GM23338 (cell line): Measurements from ENCODE around the gene TLX3. TPM values are rescaled to one million over a fixed set of nuclear protein-coding genes. Genes with fewer than 3 reads are reported as not detected.

Source experiments
- ATAC-seq: fragments of 200-7000 bp; cut with Tn5 transposase; 3 replicates; pipeline ENCODE4 v1.9.1; 2020
- DNase-seq: peaks from one replicate; pipeline ENCODE4 v3.0.0-alpha.2; 2015; ENCODE audit warnings: low spot score
- H2AFZ ChIP-seq: fragments of 200-600 bp; sonication (generic); 2 replicates; pipeline ENCODE4 v1.8.0; 2016; ENCODE audit warnings: antibody characterized with exemption, mild to moderate bottlenecking, moderate library complexity
- H3F3A ChIP-seq: fragments of 200-600 bp; sonication (generic); replicated peaks from 2 replicates; pipeline ENCODE4 v1.8.0; 2017; ENCODE audit warnings: antibody characterized with exemption, mixed run types, low read depth
- H3K27ac ChIP-seq: fragments of 200-600 bp; sonication (generic); 2 replicates; pipeline ENCODE4 v1.6.1; 2016; ENCODE audit warnings: low read depth
- H3K27me3 ChIP-seq: fragments of 200-600 bp; sonication (generic); 2 replicates; pipeline ENCODE4 v1.8.0; 2016; ENCODE audit warnings: mild to moderate bottlenecking, mixed run types, moderate library complexity; ENCODE audit not compliant: insufficient read depth
- H3K36me3 ChIP-seq: fragments of 200-600 bp; sonication (generic); 2 replicates; pipeline ENCODE4 v1.8.0; 2016; ENCODE audit warnings: mild to moderate bottlenecking; ENCODE audit not compliant: insufficient read depth
- H3K4me1 ChIP-seq: fragments of 200-600 bp; sonication (generic); 2 replicates; pipeline ENCODE4 v1.8.0; 2016; ENCODE audit warnings: mild to moderate bottlenecking, moderate library complexity; ENCODE audit not compliant: insufficient read depth
- H3K4me2 ChIP-seq: fragments of 200-600 bp; sonication (generic); 2 replicates; pipeline ENCODE4 v1.7.1; 2017; ENCODE audit warnings: mixed run types
- H3K4me3 ChIP-seq: fragments of 200-600 bp; sonication (generic); 2 replicates; pipeline ENCODE4 v1.6.1; 2016; ENCODE audit warnings: mixed run types
- H3K79me2 ChIP-seq: fragments of 200-600 bp; sonication (generic); replicated peaks from 2 replicates; pipeline ENCODE4 v1.8.0; 2017; ENCODE audit warnings: mild to moderate bottlenecking; ENCODE audit not compliant: insufficient read depth
- H3K9me2 ChIP-seq: fragments of 200-600 bp; sonication (generic); 2 replicates; pipeline ENCODE4 v1.8.0; 2017; ENCODE audit not compliant: insufficient read depth
- H4K20me1 ChIP-seq: fragments of 200-600 bp; sonication (generic); replicated peaks from 2 replicates; pipeline ENCODE4 v1.8.0; 2017; ENCODE audit warnings: mild to moderate bottlenecking; ENCODE audit not compliant: insufficient read depth
- H3K27ac Mint-ChIP-seq: 2 replicates; pipeline ENCODE4 v1.8.0; 2020; ENCODE audit warnings: inconsistent platforms, mild to moderate bottlenecking, moderate library complexity, mixed read lengths
- H3K27me3 Mint-ChIP-seq: 3 replicates; pipeline ENCODE4 v1.8.0; 2022; ENCODE audit warnings: low read depth, mild to moderate bottlenecking, moderate library complexity, mixed read lengths, inconsistent platforms; ENCODE audit not compliant: insufficient read depth, poor library complexity
- H3K36me3 Mint-ChIP-seq: 3 replicates; pipeline ENCODE4 v1.8.0; 2021; ENCODE audit warnings: low read depth, mild to moderate bottlenecking, inconsistent platforms, moderate library complexity, mixed read lengths
- H3K4me1 Mint-ChIP-seq: 3 replicates; pipeline ENCODE4 v1.8.0; 2020; ENCODE audit warnings: mild to moderate bottlenecking, inconsistent platforms, mixed read lengths
- H3K4me3 Mint-ChIP-seq: 3 replicates; pipeline ENCODE4 v1.8.0; 2021; ENCODE audit warnings: moderate library complexity, mild to moderate bottlenecking, inconsistent platforms, mixed read lengths
- H3K9me3 Mint-ChIP-seq: 3 replicates; pipeline ENCODE4 v1.8.0; 2020; ENCODE audit warnings: moderate library complexity, mild to moderate bottlenecking, inconsistent platforms, mixed read lengths
- CREB1 ChIP-seq: fragments of 250-450 bp; sonication (Bioruptor Pico); IDR thresholded peaks from 2 replicates; pipeline ENCODE4 v1.5.0; 2020; ENCODE audit warnings: low read depth, mild to moderate bottlenecking, moderate library complexity
- EZH2 ChIP-seq: fragments of 200-600 bp; sonication (generic); IDR thresholded peaks from one replicate; pipeline ENCODE4 v1.8.0; 2017; ENCODE audit warnings: antibody characterized with exemption, mild to moderate bottlenecking, low read depth; ENCODE audit not compliant: unreplicated experiment
- EZH2phosphoT487 ChIP-seq: fragments of 200-600 bp; sonication (generic); IDR thresholded peaks from one replicate; pipeline ENCODE4 v1.8.1; 2018; ENCODE audit warnings: antibody characterized with exemption; ENCODE audit not compliant: unreplicated experiment
- JUNB ChIP-seq: IDR thresholded peaks from one replicate; pipeline ENCODE4 v1.6.1; 2016; ENCODE audit warnings: antibody characterized with exemption; ENCODE audit not compliant: unreplicated experiment
- STAT1 ChIP-seq: IDR thresholded peaks from one replicate; pipeline ENCODE4 v1.6.1; 2016; ENCODE audit warnings: antibody characterized with exemption; ENCODE audit not compliant: unreplicated experiment
- ZNF114 ChIP-seq: fragments of 250-450 bp; sonication (Bioruptor Pico); IDR thresholded peaks from 2 replicates; pipeline ENCODE4 v1.5.0; 2020; ENCODE audit warnings: mild to moderate bottlenecking, moderate library complexity
- ZNF331 ChIP-seq: fragments of 250-450 bp; sonication (Bioruptor Pico); IDR thresholded peaks from 2 replicates; pipeline ENCODE4 v1.5.0; 2020; ENCODE audit warnings: low read depth, mild to moderate bottlenecking, moderate library complexity
- polyA plus RNA-seq: library from polyadenylated mRNA; unstranded; fragments of >200 nt; fragmentation: Nextera tagmentation; extraction: Ambion mirVana; gene quantifications from 2 replicates; pipeline ENCODE4 v1.2.1, GENCODE V29; 2016
- total RNA-seq: library from RNA; depleted of rRNA; stranded (reverse); fragments of >200 nt; shearing (Covaris generic); gene quantifications from 2 replicates; pipeline ENCODE4 v1.2.3, GENCODE V29; 2014
- TF ChIP-seq, protein P1 (sequence below): IDR thresholded peaks from one replicate; pipeline ENCODE4 v1.6.1; 2018; ENCODE audit warnings: antibody characterized with exemption; ENCODE audit not compliant: unreplicated experiment
- TF ChIP-seq, protein P2 (sequence below): IDR thresholded peaks from 2 replicates; pipeline ENCODE4 v1.6.1; 2016; ENCODE audit warnings: antibody characterized with exemption
- TF ChIP-seq, protein P3 (sequence below), 2 experiments: fragments of 200-600 bp in 1 of 2; sonication (generic) in 1 of 2; conservative IDR thresholded peaks; 2 replicates each; pipeline versions ENCODE4 v1.5.1 to v1.6.1; 2016 to 2017; ENCODE audit warnings: antibody characterized with exemption in 2 of 2, low read depth in 2 of 2, mild to moderate bottlenecking in 2 of 2, moderate library complexity in 1 of 2

Gene TLX3
- total and polyA plus RNA-seq, 2 experiments from 2014 or later: 0.83 TPM; not detected in 1

DNA sequence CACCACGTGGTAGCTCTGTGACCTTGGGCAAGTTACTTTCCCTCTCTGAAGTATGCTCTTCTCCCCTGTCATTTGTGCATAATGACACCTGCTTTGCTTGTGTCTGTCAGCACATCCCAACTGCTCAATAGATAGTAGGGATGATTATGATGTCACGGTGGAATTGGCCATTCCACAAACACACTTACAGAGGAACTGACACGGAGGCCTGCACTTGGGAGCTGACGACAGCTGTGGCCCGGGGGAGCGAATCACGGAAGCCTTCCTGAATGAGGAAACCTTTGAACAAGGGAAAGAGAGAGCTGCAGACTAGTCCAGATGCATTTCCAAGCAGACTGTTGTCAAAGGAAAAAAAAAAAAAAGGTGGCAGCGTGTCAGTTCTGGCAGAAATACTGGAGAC lies 21.0 kb downstream of the TLX3 start (continued):
- TF ChIP-seq EZH2phosphoT487: no peak
- TF ChIP-seq, protein P1, sequence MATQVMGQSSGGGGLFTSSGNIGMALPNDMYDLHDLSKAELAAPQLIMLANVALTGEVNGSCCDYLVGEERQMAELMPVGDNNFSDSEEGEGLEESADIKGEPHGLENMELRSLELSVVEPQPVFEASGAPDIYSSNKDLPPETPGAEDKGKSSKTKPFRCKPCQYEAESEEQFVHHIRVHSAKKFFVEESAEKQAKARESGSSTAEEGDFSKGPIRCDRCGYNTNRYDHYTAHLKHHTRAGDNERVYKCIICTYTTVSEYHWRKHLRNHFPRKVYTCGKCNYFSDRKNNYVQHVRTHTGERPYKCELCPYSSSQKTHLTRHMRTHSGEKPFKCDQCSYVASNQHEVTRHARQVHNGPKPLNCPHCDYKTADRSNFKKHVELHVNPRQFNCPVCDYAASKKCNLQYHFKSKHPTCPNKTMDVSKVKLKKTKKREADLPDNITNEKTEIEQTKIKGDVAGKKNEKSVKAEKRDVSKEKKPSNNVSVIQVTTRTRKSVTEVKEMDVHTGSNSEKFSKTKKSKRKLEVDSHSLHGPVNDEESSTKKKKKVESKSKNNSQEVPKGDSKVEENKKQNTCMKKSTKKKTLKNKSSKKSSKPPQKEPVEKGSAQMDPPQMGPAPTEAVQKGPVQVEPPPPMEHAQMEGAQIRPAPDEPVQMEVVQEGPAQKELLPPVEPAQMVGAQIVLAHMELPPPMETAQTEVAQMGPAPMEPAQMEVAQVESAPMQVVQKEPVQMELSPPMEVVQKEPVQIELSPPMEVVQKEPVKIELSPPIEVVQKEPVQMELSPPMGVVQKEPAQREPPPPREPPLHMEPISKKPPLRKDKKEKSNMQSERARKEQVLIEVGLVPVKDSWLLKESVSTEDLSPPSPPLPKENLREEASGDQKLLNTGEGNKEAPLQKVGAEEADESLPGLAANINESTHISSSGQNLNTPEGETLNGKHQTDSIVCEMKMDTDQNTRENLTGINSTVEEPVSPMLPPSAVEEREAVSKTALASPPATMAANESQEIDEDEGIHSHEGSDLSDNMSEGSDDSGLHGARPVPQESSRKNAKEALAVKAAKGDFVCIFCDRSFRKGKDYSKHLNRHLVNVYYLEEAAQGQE: no peak
- TF ChIP-seq, protein P2, sequence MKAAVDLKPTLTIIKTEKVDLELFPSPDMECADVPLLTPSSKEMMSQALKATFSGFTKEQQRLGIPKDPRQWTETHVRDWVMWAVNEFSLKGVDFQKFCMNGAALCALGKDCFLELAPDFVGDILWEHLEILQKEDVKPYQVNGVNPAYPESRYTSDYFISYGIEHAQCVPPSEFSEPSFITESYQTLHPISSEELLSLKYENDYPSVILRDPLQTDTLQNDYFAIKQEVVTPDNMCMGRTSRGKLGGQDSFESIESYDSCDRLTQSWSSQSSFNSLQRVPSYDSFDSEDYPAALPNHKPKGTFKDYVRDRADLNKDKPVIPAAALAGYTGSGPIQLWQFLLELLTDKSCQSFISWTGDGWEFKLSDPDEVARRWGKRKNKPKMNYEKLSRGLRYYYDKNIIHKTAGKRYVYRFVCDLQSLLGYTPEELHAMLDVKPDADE: no peak

DNA sequence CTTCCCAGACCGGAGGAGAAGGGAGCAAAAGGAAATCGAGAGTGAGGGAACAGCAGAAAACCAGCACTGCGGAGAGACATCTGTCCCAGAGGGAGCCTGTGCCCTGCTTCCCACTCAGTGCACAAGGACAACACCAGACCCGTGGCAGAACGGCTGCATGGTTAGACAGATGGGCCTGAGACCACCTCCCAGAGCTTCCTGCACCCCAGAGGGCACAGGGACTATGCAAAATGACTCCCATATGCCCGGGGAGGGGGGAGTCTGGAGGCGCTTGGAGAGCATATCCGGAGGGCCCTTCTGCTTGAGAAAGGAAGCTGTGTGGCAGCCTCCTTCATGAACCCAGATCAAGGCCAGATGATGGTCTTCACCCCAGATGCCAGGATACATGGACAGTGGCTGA lies 26.6 kb downstream of the TLX3 start:
- Mint-ChIP-seq H3K4me1 (peaks cover 13% of the 10 kb centered on the region), H3K27me3 (peaks cover 26% of the 10 kb centered on the region), H3K36me3 (no peaks in the 10 kb centered on the region), H3K9me3 (no peaks in the 10 kb centered on the region), H3K4me3 (no peak overlapping the region; the same call in 2 of the 3 replicates), H3K27ac (no peak overlapping the region)
- Histone ChIP-seq H3K4me1 (peaks cover 10% of the 10 kb centered on the region), H3K27ac (no peak overlapping the region), H3K4me2 (no peak overlapping the region), H3K9me2 (no peaks in the 10 kb centered on the region), H3K36me3 (no peaks in the 10 kb centered on the region), H3F3A (no peaks in the 10 kb centered on the region), H4K20me1 (no peaks in the 10 kb centered on the region), H3K27me3 (peaks cover 38% of the 10 kb centered on the region), H3K4me3 (no peak overlapping the region), H2AFZ (no peak overlapping the region), H3K79me2 (no peaks in the 10 kb centered on the region)
- ATAC-seq: no peak
- no peak for DNase-seq
- TF ChIP-seq JUNB (no peak), EZH2 (no peak), ZNF114 (CRISPR knock-in tag) (no peak)

DNA sequence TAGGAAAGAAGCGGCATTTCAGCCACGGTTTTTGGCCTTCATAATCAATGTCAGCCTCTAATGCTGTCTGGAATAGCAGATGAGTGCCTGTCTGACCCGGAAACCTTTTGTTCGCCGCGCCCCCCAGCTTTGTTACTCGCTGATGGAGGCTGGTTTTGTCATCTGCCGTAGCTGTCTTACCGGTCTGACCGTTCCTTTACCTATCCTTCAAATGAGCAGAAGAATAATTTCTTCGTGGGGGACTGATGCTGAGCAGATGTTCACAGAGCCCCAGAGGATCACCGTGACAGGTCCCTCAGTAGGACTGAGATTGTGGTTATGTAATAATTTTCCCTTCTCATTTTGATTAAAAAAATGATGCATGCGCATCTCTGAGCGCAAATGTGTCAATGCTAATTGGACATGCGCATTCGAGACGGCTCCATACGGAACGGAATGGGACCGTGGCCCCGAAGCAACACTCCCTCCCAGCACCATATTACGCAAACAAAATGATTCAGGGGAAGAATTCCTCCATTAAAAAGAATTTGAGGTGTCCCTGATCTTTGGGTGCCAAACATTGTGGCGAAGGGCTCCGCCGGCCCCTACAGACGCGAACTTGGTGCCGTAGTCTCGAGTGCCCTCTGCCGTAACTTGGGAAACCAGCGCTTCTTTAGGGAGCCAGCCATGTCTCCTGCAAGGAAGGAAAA lies 27.6 kb downstream of the TLX3 start:
- no peaks in the 10 kb centered on the region for H4K20me1 ChIP-seq
- peak overlapping the region; percentile 76 for H2AFZ ChIP-seq
- H3K27me3 Mint-ChIP-seq: peaks cover 26% of the 10 kb centered on the region
- no peaks in the 10 kb centered on the region for H3K36me3 Mint-ChIP-seq
- no peaks in the 10 kb centered on the region for H3F3A ChIP-seq
- DNase-seq (peak; percentile 67), ATAC-seq (peak; percentile 96)
- H3K4me1 Mint-ChIP-seq: peaks cover 13% of the 10 kb centered on the region
- no peaks in the 10 kb centered on the region for H3K79me2 ChIP-seq
- H3K4me3 Mint-ChIP-seq: peak overlapping the region; percentile 64
- H3K9me3 Mint-ChIP-seq: no peaks in the 10 kb centered on the region
- H3K27ac Mint-ChIP-seq: no peak overlapping the region
- no peaks in the 10 kb centered on the region for H3K36me3 ChIP-seq
- peaks cover 38% of the 10 kb centered on the region for H3K27me3 ChIP-seq
- no peak for TF ChIP-seq EZH2
- no peak for TF ChIP-seq EZH2phosphoT487
- TF ChIP-seq CREB1: no peak
- TF ChIP-seq, protein P3, sequence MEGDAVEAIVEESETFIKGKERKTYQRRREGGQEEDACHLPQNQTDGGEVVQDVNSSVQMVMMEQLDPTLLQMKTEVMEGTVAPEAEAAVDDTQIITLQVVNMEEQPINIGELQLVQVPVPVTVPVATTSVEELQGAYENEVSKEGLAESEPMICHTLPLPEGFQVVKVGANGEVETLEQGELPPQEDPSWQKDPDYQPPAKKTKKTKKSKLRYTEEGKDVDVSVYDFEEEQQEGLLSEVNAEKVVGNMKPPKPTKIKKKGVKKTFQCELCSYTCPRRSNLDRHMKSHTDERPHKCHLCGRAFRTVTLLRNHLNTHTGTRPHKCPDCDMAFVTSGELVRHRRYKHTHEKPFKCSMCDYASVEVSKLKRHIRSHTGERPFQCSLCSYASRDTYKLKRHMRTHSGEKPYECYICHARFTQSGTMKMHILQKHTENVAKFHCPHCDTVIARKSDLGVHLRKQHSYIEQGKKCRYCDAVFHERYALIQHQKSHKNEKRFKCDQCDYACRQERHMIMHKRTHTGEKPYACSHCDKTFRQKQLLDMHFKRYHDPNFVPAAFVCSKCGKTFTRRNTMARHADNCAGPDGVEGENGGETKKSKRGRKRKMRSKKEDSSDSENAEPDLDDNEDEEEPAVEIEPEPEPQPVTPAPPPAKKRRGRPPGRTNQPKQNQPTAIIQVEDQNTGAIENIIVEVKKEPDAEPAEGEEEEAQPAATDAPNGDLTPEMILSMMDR (conservative IDR thresholded peaks at IDR 0.05; ENCODE audit: low read depth in 2 of 2): peak; percentile 47 to 71
- no peak for TF ChIP-seq STAT1
- TF ChIP-seq ZNF331 (CRISPR knock-in tag): no peak
- no peak overlapping the region for H3K27ac ChIP-seq
- H3K9me2 ChIP-seq: no peaks in the 10 kb centered on the region
- peak overlapping the region; percentile 38 for H3K4me3 ChIP-seq
- peaks cover 10% of the 10 kb centered on the region for H3K4me1 ChIP-seq
- H3K4me2 ChIP-seq: peak overlapping the region; percentile 63
